ENCODE data around the gene BRD4.

The BRD4 gene

GRCh38 chr19:15284091-15284490, 48.2 kb downstream of the BRD4 start:
- no peak for DNase-seq (ENCODE audit: insufficient read length)
- FAIRE-seq: no peak
- TF ChIP-seq POLR2A (IDR thresholded peaks at IDR 0.05; ENCODE audit: low read depth, low read length) (no peak), POLR2AphosphoS5 (IDR thresholded peaks at IDR 0.05; ENCODE audit: low read depth, low read length) (no peak), TAF1 (IDR thresholded peaks at IDR 0.05; ENCODE audit: borderline replicate concordance, low read depth, low read length) (no peak)

GRCh38 chr19:15283141-15283883, 49.0 kb downstream of the BRD4 start:
- TF ChIP-seq POLR2A (IDR thresholded peaks at IDR 0.05; ENCODE audit: low read depth, low read length): no peak
- no peak for TF ChIP-seq TAF1 (IDR thresholded peaks at IDR 0.05; ENCODE audit: borderline replicate concordance, low read depth, low read length)
- no peak for TF ChIP-seq POLR2AphosphoS5 (IDR thresholded peaks at IDR 0.05; ENCODE audit: low read depth, low read length)
- FAIRE-seq: no peak
- DNase-seq (ENCODE audit: insufficient read length): no peak

- no peak for TF ChIP-seq POLR2A (IDR thresholded peaks at IDR 0.05; ENCODE audit: low read depth, low read length)
- no peak for TF ChIP-seq TAF1 (IDR thresholded peaks at IDR 0.05; ENCODE audit: borderline replicate concordance, low read depth, low read length)
- no peak for TF ChIP-seq POLR2AphosphoS5 (IDR thresholded peaks at IDR 0.05; ENCODE audit: low read depth, low read length)
- DNase-seq (ENCODE audit: insufficient read length) (no peak), FAIRE-seq (no peak)
Measured at GRCh38 chr19:15282311-15282705, 50.0 kb downstream of the BRD4 start.

- TF ChIP-seq POLR2A (IDR thresholded peaks at IDR 0.05; ENCODE audit: low read depth, low read length): no peak
- 0 out of 2 replicates have a peak, but pooled peaks have one; percentile 13 for TF ChIP-seq POLR2AphosphoS5 (IDR thresholded peaks at IDR 0.05; ENCODE audit: low read depth, low read length)
- DNase-seq (ENCODE audit: insufficient read length) (no peak), FAIRE-seq (no peak)
Measured at GRCh38 chr19:15280915-15281683, 51.2 kb downstream of the BRD4 start.

GRCh38 chr19:15280048-15280725, 52.2 kb downstream of the BRD4 start:
- DNase-seq (ENCODE audit: insufficient read length) (no peak), FAIRE-seq (no peak)
- TF ChIP-seq TAF1 (IDR thresholded peaks at IDR 0.05; ENCODE audit: borderline replicate concordance, low read depth, low read length) (no peak), POLR2A (IDR thresholded peaks at IDR 0.05; ENCODE audit: low read depth, low read length) (no peak), POLR2AphosphoS5 (IDR thresholded peaks at IDR 0.05; ENCODE audit: low read depth, low read length) (no peak)

- DNase-seq (ENCODE audit: insufficient read length) (no peak), FAIRE-seq (no peak)
- TF ChIP-seq TAF1 (IDR thresholded peaks at IDR 0.05; ENCODE audit: borderline replicate concordance, low read depth, low read length) (no peak), POLR2A (IDR thresholded peaks at IDR 0.05; ENCODE audit: low read depth, low read length) (no peak), POLR2AphosphoS5 (IDR thresholded peaks at IDR 0.05; ENCODE audit: low read depth, low read length) (no peak)
Measured at GRCh38 chr19:15279326-15279904, 52.9 kb downstream of the BRD4 start.

- TF ChIP-seq POLR2AphosphoS5 (IDR thresholded peaks at IDR 0.05; ENCODE audit: low read depth, low read length) (no peak), TAF1 (IDR thresholded peaks at IDR 0.05; ENCODE audit: borderline replicate concordance, low read depth, low read length) (no peak), POLR2A (IDR thresholded peaks at IDR 0.05; ENCODE audit: low read depth, low read length) (no peak)
- DNase-seq (ENCODE audit: insufficient read length) (no peak), FAIRE-seq (no peak)
Measured at GRCh38 chr19:15276620-15277215, 55.6 kb downstream of the BRD4 start.

GRCh38 chr19:15274477-15274876, 57.9 kb downstream of the BRD4 start:
- TF ChIP-seq POLR2AphosphoS5 (IDR thresholded peaks at IDR 0.05; ENCODE audit: low read depth, low read length) (no peak), TAF1 (IDR thresholded peaks at IDR 0.05; ENCODE audit: borderline replicate concordance, low read depth, low read length) (no peak), POLR2A (IDR thresholded peaks at IDR 0.05; ENCODE audit: low read depth, low read length) (no peak)
- FAIRE-seq (no peak), DNase-seq (ENCODE audit: insufficient read length) (no peak)

- DNase-seq (ENCODE audit: insufficient read length): no peak
- TF ChIP-seq POLR2A (IDR thresholded peaks at IDR 0.05; ENCODE audit: low read depth, low read length) (no peak), POLR2AphosphoS5 (IDR thresholded peaks at IDR 0.05; ENCODE audit: low read depth, low read length) (no peak), TAF1 (IDR thresholded peaks at IDR 0.05; ENCODE audit: borderline replicate concordance, low read depth, low read length) (no peak)
- FAIRE-seq: no peak
Measured at GRCh38 chr19:15269806-15270205, 62.5 kb downstream of the BRD4 start.

GRCh38 chr19:15268928-15269253, 63.4 kb downstream of the BRD4 start:
- TF ChIP-seq POLR2AphosphoS5 (IDR thresholded peaks at IDR 0.05; ENCODE audit: low read depth, low read length): no peak
- TF ChIP-seq TAF1 (IDR thresholded peaks at IDR 0.05; ENCODE audit: borderline replicate concordance, low read depth, low read length): no peak
- TF ChIP-seq POLR2A (IDR thresholded peaks at IDR 0.05; ENCODE audit: low read depth, low read length): no peak
- FAIRE-seq (no peak), DNase-seq (ENCODE audit: insufficient read length) (no peak)
